ENCODE results near the gene F2RL1. TPM values are rescaled to one million over a fixed set of nuclear protein-coding genes. Genes with fewer than 3 reads are reported as not detected.
A peak's percentile ranks its signal among the peaks of the same experiment; 100 is the strongest.

The F2RL1 gene
- total RNA-seq (2021; fragmentation: NEBNext Ultra II Directional; extraction: Animal tissue kit (Norgen Biotek cat#: 25700)) (23.2 and 23.5 TPM in 2 replicates), polyA plus RNA-seq (2011; rRNA removed) (18.5 and 26.6 TPM in 2 replicates), polyA minus RNA-seq (2011; rRNA and poly(A)+ RNA removed) (63.7 and 96.8 TPM in 2 replicates)
- polyA plus RNA-seq (2011; cell fraction: cytosol; rRNA removed), result 27.9 TPM
- 13.0 TPM for polyA plus RNA-seq (2011; cell fraction: nucleus; rRNA removed)
- 21.7 to 29.2 TPM (median 25.5 TPM) in 4 replicates for polyA plus RNA-seq (2012, experiment 1 of 2)
- 8.2 TPM for polyA plus RNA-seq (2012, experiment 2 of 2)
- 35.2 TPM for polyA plus RNA-seq (2013, experiment 1 of 2)
- polyA plus RNA-seq (2013, experiment 2 of 2), result 36.8 TPM
- 16.1 TPM for polyA minus RNA-seq (2011; cell fraction: cytosol; rRNA and poly(A)+ RNA removed)
- polyA minus RNA-seq (2011; cell fraction: nucleus; rRNA and poly(A)+ RNA removed), result 14.8 TPM
- long read RNA-seq, experiment 1, transcript F2RL1-201 (2 exons, 2,914 nt), result major isoform, 6 of 19 reads
- long read RNA-seq, experiment 1, partial matches to known transcripts, result 0 of 19 reads
- long read RNA-seq, experiment 1, other reads (novel, unspliced or antisense), result 13 of 19 reads
- long read RNA-seq, experiment 2, partial matches to known transcripts, result 0 of 4 reads
- long read RNA-seq, experiment 2, other reads (novel, unspliced or antisense), result 1 of 4 reads

DNA sequence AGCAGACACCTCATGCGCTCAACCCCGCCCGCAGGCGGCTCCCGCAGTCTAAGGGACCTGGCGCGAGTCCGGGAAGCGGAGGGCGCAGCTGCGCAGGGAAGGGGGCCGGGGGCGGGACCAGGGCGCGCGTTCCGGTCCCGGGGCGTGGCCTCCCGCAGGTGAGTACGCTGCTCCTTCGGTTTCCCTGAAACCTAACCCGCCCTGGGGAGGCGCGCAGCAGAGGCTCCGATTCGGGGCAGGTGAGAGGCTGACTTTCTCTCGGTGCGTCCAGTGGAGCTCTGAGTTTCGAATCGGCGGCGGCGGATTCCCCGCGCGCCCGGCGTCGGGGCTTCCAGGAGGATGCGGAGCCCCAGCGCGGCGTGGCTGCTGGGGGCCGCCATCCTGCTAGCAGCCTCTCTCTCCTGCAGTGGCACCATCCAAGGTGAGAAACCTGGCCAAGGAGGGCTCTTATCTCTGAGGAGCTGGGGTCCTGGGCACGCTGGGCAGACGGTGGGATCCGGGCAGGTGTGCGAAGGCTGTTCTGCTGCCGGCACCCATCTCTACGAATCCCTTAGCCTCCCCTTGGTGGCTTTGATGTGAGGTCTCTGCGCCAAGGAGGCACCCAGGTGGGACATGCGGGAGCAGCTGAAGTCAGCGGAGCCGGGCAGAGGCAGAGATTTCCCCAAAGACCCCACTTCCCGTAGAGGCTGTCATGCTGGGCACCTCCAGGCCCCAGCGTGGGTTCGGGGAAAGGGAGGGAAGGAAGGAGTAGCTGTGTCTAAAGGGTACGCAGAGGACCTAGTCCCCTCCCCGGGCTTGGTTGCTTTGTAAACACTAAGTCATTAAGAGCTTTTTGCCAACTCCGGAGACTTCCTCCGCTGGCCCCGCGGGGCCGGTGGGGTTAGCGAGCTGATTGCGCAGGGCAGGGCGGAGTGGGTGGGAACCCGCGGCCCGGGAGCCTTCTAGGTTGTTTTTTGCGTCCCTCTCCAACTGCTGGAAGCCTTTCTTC is at the start of gene F2RL1:
Gene F2RL1, plus strand, starts transcription at position 187 of the 988 bp plus-strand sequence. Its CDS starts 153 bp downstream, at position 340.
- H3K23ac ChIP-seq (ENCODE audit: insufficient read length), result no peak within 1 kb of the TSS
- H3K9me3 ChIP-seq (ENCODE audit: insufficient read depth in 2 of 2, low read depth in 1 of 2, low read length in 1 of 2), result no peaks in the 10 kb centered on the region
- H2AFZ ChIP-seq (ENCODE audit: low read length), result peak within 1 kb of the TSS; percentile 64; the same call in 1 of the 2 replicates
- WGBS, 2 experiments (ENCODE audit: extremely low coverage in 1 of 2, insufficient coverage in 1 of 2, insufficient read length in 1 of 2, insufficient replicate concordance in 2 of 2, low coverage in 1 of 2, low lambda C conversion rate in 2 of 2, missing lambda C conversion rate in 1 of 2), result 3% methylated on average over 56 of the region's 72 CpGs; no CpG with 5 or more reads in 1 of the 2 experiments
- H2BK15ac ChIP-seq (ENCODE audit: low read length), result peak within 1 kb of the TSS; percentile 97; the same call in 1 of the 2 replicates
- peak within 1 kb of the TSS; percentile 97 for H2BK12ac ChIP-seq (ENCODE audit: low read depth, low read length)
- H3K27ac ChIP-seq (ENCODE audit: low read depth, low read length), result peak within 1 kb of the TSS; percentile 39; the same call in 1 of the 2 replicates
- peak within 1 kb of the TSS; percentile 37 to 84 (median 72) for H3K9ac ChIP-seq (replicated peaks in 1 of 4; ENCODE audit: extremely low read depth in 1 of 4, low read depth in 3 of 4, low read length in 3 of 4)
- peak within 1 kb of the TSS; percentile 68 for H4K5ac ChIP-seq (ENCODE audit: insufficient read length, low read depth, low read length)
- peak within 1 kb of the TSS; percentile 89 for H2BK120ac ChIP-seq (replicated peaks; ENCODE audit: low read depth, low read length)
- H4K20me1 ChIP-seq (replicated peaks in 1 of 2; ENCODE audit: control insufficient read depth in 1 of 2, insufficient read depth in 2 of 2, low read length in 2 of 2), result no peaks in the 10 kb centered on the region
- peak within 1 kb of the TSS; percentile 88; the same call in 1 of the 2 replicates for H4K8ac ChIP-seq (ENCODE audit: extremely low read depth, insufficient read depth, low read length)
- H2BK5ac ChIP-seq (ENCODE audit: low read depth, low read length), result peak within 1 kb of the TSS; percentile 96
- H3K79me2 ChIP-seq (ENCODE audit: control insufficient read depth in 1 of 2, insufficient read depth in 2 of 2, low read length in 2 of 2), result peaks cover 0 to 40% of the 10 kb centered on the region in 2 experiments; a peak in 3 of 4 replicates
- H3K18ac ChIP-seq (ENCODE audit: extremely low read depth, low read length), result peak within 1 kb of the TSS; percentile 81
- H3K79me1 ChIP-seq (ENCODE audit: low read depth, low read length), result no peaks in the 10 kb centered on the region
- peaks cover 0 to 16% (median 8%) of the 10 kb centered on the region in 4 experiments; a peak in 5 of 7 replicates for H3K4me1 ChIP-seq (replicated peaks in 1 of 4; ENCODE audit: control insufficient read depth in 3 of 4, insufficient read depth in 4 of 4, low read length in 3 of 4)
- peak within 1 kb of the TSS; percentile 90 for H4K91ac ChIP-seq (replicated peaks; ENCODE audit: insufficient read length, low read length)
- peaks cover 14% of the 10 kb centered on the region for H3K23me2 ChIP-seq (ENCODE audit: low read depth, low read length)
- peak within 1 kb of the TSS; percentile 47 for H3K56ac ChIP-seq (replicated peaks; ENCODE audit: insufficient read length, low read depth, low read length)
- no peak within 1 kb of the TSS for H3K14ac ChIP-seq (ENCODE audit: insufficient read length)
- no peak within 1 kb of the TSS; the same call in 1 of the 2 replicates for H2AK5ac ChIP-seq (ENCODE audit: low read depth, low read length)
- peak within 1 kb of the TSS; percentile 96; the same call in 1 of the 2 replicates for H2BK20ac ChIP-seq (ENCODE audit: low read length)
- no peaks in the 10 kb centered on the region for H3K36me3 ChIP-seq (ENCODE audit: control insufficient read depth in 2 of 4, insufficient read depth in 4 of 4, low read length in 3 of 4)
- FAIRE-seq (no peak), DNase-seq (ENCODE audit: low read depth in 1 of 2, low spot score in 2 of 2) (peak; percentile 88 to 92)
- H3K27me3 ChIP-seq (replicated peaks in 1 of 4; ENCODE audit: control insufficient read depth in 3 of 4, extremely low read depth in 1 of 4, insufficient read depth in 3 of 4, low read length in 3 of 4), result peaks cover 0 to 5% (median 4%) of the 10 kb centered on the region in 4 experiments; a peak in 2 of 7 replicates
- peak within 1 kb of the TSS; percentile 73 to 99 (median 86) for H3K4me3 ChIP-seq (ENCODE audit: extremely low read depth in 1 of 4, insufficient read depth in 2 of 4, low read depth in 3 of 4, low read length in 4 of 4)
- H3K4me2 ChIP-seq (ENCODE audit: insufficient read depth in 1 of 2, low read depth in 2 of 2, low read length in 2 of 2), result peak within 1 kb of the TSS; percentile 83 to 87
- ChIA-PET POLR2A (ENCODE audit: partially characterized antibody) (interaction anchor here (0.8 to 6.9 kb wide), 9 partner anchors 8 to 268 kb away, joined by 3 to 131 read pairs (median 6); partner anchors contain the start of gene ZBED3), CTCF (ENCODE audit: partially characterized antibody) (interaction anchor here (0.5 to 4.6 kb wide), 17 partner anchors 12 to 296 kb away, joined by 3 to 28 read pairs (median 3); no protein-coding TSS in a partner anchor)
- H3K4ac ChIP-seq (replicated peaks; ENCODE audit: insufficient read length, low read depth, low read length), result no peak within 1 kb of the TSS
- TF ChIP-seq, protein P1, sequence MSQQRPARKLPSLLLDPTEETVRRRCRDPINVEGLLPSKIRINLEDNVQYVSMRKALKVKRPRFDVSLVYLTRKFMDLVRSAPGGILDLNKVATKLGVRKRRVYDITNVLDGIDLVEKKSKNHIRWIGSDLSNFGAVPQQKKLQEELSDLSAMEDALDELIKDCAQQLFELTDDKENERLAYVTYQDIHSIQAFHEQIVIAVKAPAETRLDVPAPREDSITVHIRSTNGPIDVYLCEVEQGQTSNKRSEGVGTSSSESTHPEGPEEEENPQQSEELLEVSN (IDR thresholded peaks at IDR 0.05), result peak; percentile 65
- no peak for TF ChIP-seq RNF2 (IDR thresholded peaks at IDR 0.05; ENCODE audit: borderline replicate concordance, low read depth, low read length, missing control alignments, poor library complexity, severe bottlenecking)
- no peak for TF ChIP-seq ZNF274 (IDR thresholded peaks at IDR 0.05; ENCODE audit: borderline replicate concordance, extremely low read depth, low read length)
- no peak for TF ChIP-seq CBX5 (IDR thresholded peaks at IDR 0.05; ENCODE audit: low read depth, low read length)
- no peak for TF ChIP-seq BRCA1 (IDR thresholded peaks at IDR 0.05; ENCODE audit: low read depth, low read length)
